Upper lobe of right lung (tissue), 1 donor: ENCODE measurements around the gene ANO4. TPM values are rescaled to one million over a fixed set of nuclear protein-coding genes. Genes with fewer than 3 reads are reported as not detected.
"Not testable (repeated sequence)": the region's sequence is repeated elsewhere in the genome, so short reads cannot be mapped to it uniquely, and the experiment has no call there.

ENCODE experiments used
- ATAC-seq: fragments of 200-7000 bp; cut with Tn5 transposase; one replicate; pipeline ENCODE4 v1.9.1; 2020; ENCODE audit warnings: mild to moderate bottlenecking, moderate library complexity
- DNase-seq: peaks from one replicate; pipeline ENCODE4 v3.0.0-alpha.2; 2020
- H3K27ac ChIP-seq: fragments of 200-600 bp; one replicate; pipeline ENCODE4 v1.8.0; 2022
- H3K27me3 ChIP-seq: fragments of 200-600 bp; one replicate; pipeline ENCODE4 v1.8.0; 2022; ENCODE audit warnings: mild to moderate bottlenecking
- H3K36me3 ChIP-seq: fragments of 200-600 bp; one replicate; pipeline ENCODE4 v1.8.0; 2022
- H3K4me1 ChIP-seq: fragments of 200-600 bp; one replicate; pipeline ENCODE4 v1.8.0; 2022
- H3K4me3 ChIP-seq: fragments of 200-600 bp; one replicate; pipeline ENCODE4 v1.8.0; 2022; ENCODE audit warnings: mild to moderate bottlenecking
- H3K9me3 ChIP-seq: fragments of 200-600 bp; one replicate; pipeline ENCODE4 v1.8.0; 2022
- CTCF ChIP-seq: fragments of 200-600 bp; IDR thresholded peaks from one replicate; pipeline ENCODE4 v1.8.0; 2022; ENCODE audit warnings: antibody characterized with exemption
- intact Hi-C: fragments of 100-400 bp; cut with DNase I; formaldehyde crosslinking; loops from one replicate; pipeline ENCODE4 v1.11.0; 2022
- total RNA-seq: library from RNA; stranded (reverse); fragmentation: NEBNext Ultra II Directional; extraction: Animal tissue kit (Norgen Biotek cat#: 25700); gene quantifications from one replicate; pipeline ENCODE4 v1.2.1, GENCODE V29; 2021
- donor health status: DM: no; HTN: yes; CAD: no; lungs with severe emphysema.

ANO4 gene
- total RNA-seq, 1 donor from 2014 or later = 0.38 TPM

- Histone ChIP-seq H3K27ac (no peak overlapping the region), H3K9me3 (no peaks in the 10 kb centered on the region), H3K27me3 (no peaks in the 10 kb centered on the region), H3K4me1 (no peaks in the 10 kb centered on the region), H3K36me3 (no peaks in the 10 kb centered on the region), H3K4me3 (no peak overlapping the region)
- no peak for TF ChIP-seq CTCF
- intact Hi-C loops = no loop called here
- no peak for DNase-seq
- no peak for ATAC-seq
These were observed 256.1 kb downstream of the ANO4 start for GRCh38 chr12:101050631-101051030.

- TF ChIP-seq CTCF = no peak
- Histone ChIP-seq H3K4me1 (no peaks in the 10 kb centered on the region), H3K4me3 (no peak overlapping the region), H3K36me3 (no peaks in the 10 kb centered on the region), H3K27ac (no peak overlapping the region), H3K27me3 (no peaks in the 10 kb centered on the region), H3K9me3 (no peaks in the 10 kb centered on the region)
- intact Hi-C loops = no loop called here
- DNase-seq (no peak), ATAC-seq (no peak)
These were observed 256.6 kb downstream of the ANO4 start for GRCh38 chr12:101051151-101051550.

GRCh38 chr12:101051901-101052550, 257.4 kb downstream of the ANO4 start:
- no peak for ATAC-seq
- DNase-seq = no peak
- intact Hi-C loops = no loop called here
- Histone ChIP-seq H3K9me3 (no peaks in the 10 kb centered on the region), H3K4me3 (no peak overlapping the region), H3K4me1 (no peaks in the 10 kb centered on the region), H3K36me3 (no peaks in the 10 kb centered on the region), H3K27me3 (no peaks in the 10 kb centered on the region), H3K27ac (no peak overlapping the region)
- TF ChIP-seq CTCF = no peak

- TF ChIP-seq CTCF = no peak
- intact Hi-C loops = no loop called here
- H3K36me3 ChIP-seq = no peaks in the 10 kb centered on the region
- H3K4me1 ChIP-seq = no peaks in the 10 kb centered on the region
- H3K27me3 ChIP-seq = no peaks in the 10 kb centered on the region
- H3K9me3 ChIP-seq = no peaks in the 10 kb centered on the region
- H3K27ac ChIP-seq = no peak overlapping the region
- H3K4me3 ChIP-seq = no peak overlapping the region
- DNase-seq = no peak
- no peak for ATAC-seq
These were observed 258.6 kb downstream of the ANO4 start for GRCh38 chr12:101053203-101053602.

- intact Hi-C loops = no loop called here
- TF ChIP-seq CTCF = no peak
- Histone ChIP-seq H3K27ac (no peak overlapping the region), H3K4me1 (no peaks in the 10 kb centered on the region), H3K27me3 (no peaks in the 10 kb centered on the region), H3K36me3 (no peaks in the 10 kb centered on the region), H3K4me3 (no peak overlapping the region), H3K9me3 (no peaks in the 10 kb centered on the region)
- no peak for DNase-seq
- ATAC-seq = no peak
These were observed 261.4 kb downstream of the ANO4 start for GRCh38 chr12:101055940-101056339.

- H3K4me1 ChIP-seq, intact Hi-C loops, H3K9me3 ChIP-seq, DNase-seq, H3K4me3 ChIP-seq, H3K27ac ChIP-seq, H3K36me3 ChIP-seq, ATAC-seq, H3K27me3 ChIP-seq: not testable (repeated sequence)
These were observed 267.9 kb downstream of the ANO4 start for GRCh38 chr12:101062508-101062907.
